Kidney epithelial cell (primary cell): Measurements from ENCODE around the gene MRAP. TPM values are rescaled to one million over a fixed set of nuclear protein-coding genes. Genes with fewer than 3 reads are reported as not detected.

Source experiments
- DNase-seq: peaks from one replicate; pipeline ENCODE4 v3.0.0-alpha.2; 2010; ENCODE audit warnings: low read depth
- H3K27me3 ChIP-seq: 2 replicates; pipeline ENCODE4 v1.6.0; 2011; ENCODE audit warnings: low read length; ENCODE audit not compliant: control insufficient read depth, insufficient read depth
- H3K36me3 ChIP-seq: 2 replicates; pipeline ENCODE4 v1.5.1; 2011; ENCODE audit warnings: low read length; ENCODE audit not compliant: control insufficient read depth, insufficient read depth
- H3K4me3 ChIP-seq: 2 replicates; pipeline ENCODE4 v1.5.1; 2011; ENCODE audit warnings: low read depth, mild to moderate bottlenecking, control low read depth, low read length
- CTCF ChIP-seq: IDR thresholded peaks from 2 replicates; pipeline ENCODE4 v1.5.1; 2011; ENCODE audit warnings: mild to moderate bottlenecking, moderate library complexity, low read length, control low read depth, inconsistent platforms; ENCODE audit not compliant: insufficient read depth, poor library complexity, severe bottlenecking
- total RNA-seq: library from RNA; depleted of rRNA; stranded (reverse); fragments of >200 nt; gene quantifications from 2 replicates; pipeline ENCODE4 v1.2.3, GENCODE V29; 2015

MRAP gene
- total RNA-seq, 1 donor from 2014 or later = not detected

- Histone ChIP-seq H3K36me3 (no peaks in the 10 kb centered on the region), H3K27me3 (no peaks in the 10 kb centered on the region), H3K4me3 (no peak overlapping the region)
- TF ChIP-seq CTCF = no peak
- no peak for DNase-seq
Observed at GRCh38 chr21:32301596-32301995, 2.9 kb downstream of the MRAP start.

- Histone ChIP-seq H3K27me3 (no peaks in the 10 kb centered on the region), H3K4me3 (no peak overlapping the region), H3K36me3 (no peaks in the 10 kb centered on the region)
- TF ChIP-seq CTCF = no peak
- no peak for DNase-seq
Observed at GRCh38 chr21:32302560-32302959, 3.9 kb downstream of the MRAP start.

DNA sequence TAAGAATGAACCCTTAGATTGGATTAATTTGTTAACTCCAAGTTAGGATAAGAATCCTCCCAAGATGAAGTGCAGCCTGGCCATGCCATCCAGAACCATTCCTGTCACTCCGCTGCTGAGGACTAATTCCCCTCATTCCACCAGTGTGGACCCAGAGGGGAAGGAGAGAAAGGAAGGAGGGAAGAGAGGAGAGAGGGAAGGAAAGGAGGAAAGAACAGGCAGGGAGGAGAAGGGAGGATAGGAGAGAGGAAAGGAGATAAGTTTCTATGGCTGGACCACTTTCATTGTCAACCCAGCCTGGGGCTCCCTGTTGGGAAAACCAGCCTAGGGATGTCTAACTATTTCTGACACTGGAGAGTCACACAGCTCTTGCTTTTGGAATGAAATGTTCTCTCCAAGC lies 4.7 kb downstream of the MRAP start:
- TF ChIP-seq CTCF = no peak
- no peak for DNase-seq
- H3K27me3 ChIP-seq = no peaks in the 10 kb centered on the region
- H3K4me3 ChIP-seq = no peak overlapping the region
- no peaks in the 10 kb centered on the region for H3K36me3 ChIP-seq

DNA sequence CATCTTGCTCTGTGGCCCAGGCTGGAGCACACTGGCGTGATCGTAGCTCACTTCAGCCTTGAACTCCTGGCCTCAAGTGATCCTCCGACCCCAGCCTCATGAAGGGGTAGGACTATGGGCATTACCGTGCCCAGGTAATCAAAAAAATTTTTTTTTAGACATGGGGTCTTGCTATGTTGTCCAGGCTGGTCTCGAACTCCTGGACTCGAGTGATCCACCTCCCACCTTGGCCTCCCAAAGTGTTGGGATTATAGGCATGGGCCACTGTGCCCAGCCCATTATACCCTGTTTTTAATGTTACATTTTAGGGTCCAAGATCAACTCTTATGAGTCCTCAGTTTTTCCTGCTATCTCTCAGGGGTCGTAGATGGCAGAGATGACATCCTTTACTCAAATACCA lies 6.3 kb downstream of the MRAP start:
- Histone ChIP-seq H3K27me3 (no peaks in the 10 kb centered on the region), H3K4me3 (no peak overlapping the region), H3K36me3 (no peaks in the 10 kb centered on the region)
- no peak for DNase-seq
- no peak for TF ChIP-seq CTCF

DNA sequence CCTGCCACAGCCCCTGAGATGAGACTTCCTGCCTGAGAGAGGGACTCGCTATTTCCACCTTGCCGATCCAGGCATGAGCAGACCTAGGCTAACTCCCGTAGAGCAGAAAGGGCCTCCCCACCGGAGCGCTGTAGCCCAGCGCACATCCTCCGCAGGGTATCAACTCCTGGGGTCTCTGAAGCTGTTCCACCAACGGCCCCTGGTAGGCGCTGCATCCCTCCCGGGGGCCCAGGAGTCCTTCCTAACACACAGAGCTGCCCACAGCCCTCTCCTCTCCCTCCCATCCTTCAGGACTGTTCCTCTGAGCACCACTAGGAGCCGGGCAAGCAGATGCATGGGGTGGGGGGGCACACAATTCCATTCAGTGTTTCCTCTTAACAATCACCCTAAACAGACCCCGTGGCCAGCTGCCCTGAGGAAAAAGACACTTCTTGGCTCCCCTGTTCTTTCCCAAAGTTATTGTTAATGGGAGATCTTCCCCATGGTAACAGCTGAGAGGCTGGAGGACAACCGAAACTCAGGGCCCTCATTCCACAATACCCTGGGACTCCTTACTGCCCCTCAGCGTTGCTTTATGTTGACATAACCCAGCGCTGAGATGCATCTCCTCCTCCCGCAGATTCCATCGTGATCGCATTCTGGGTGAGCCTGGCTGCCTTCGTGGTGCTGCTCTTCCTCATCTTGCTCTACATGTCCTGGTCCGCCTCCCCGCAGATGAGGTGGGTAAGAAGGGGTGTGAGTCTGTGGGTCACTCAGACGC lies 7.5 kb downstream of the MRAP start:
- peak; percentile 32 for TF ChIP-seq CTCF
- Histone ChIP-seq H3K4me3 (no peak overlapping the region), H3K36me3 (no peaks in the 10 kb centered on the region), H3K27me3 (no peaks in the 10 kb centered on the region)
- no peak for DNase-seq

GRCh38 chr21:32307706-32308105 lies 9.1 kb downstream of the MRAP start:
- no peak for TF ChIP-seq CTCF
- no peak for DNase-seq
- Histone ChIP-seq H3K36me3 (peaks cover 2% of the 10 kb centered on the region), H3K27me3 (no peaks in the 10 kb centered on the region), H3K4me3 (no peak overlapping the region)
